HG03565 (cell line): ENCODE results near the gene MUC4.
"Not testable (repeated sequence)": the region's sequence is repeated elsewhere in the genome, so short reads cannot be mapped to it uniquely, and the experiment has no call there.

ENCODE experiments used
- ATAC-seq: cut with Tn5 transposase; IDR thresholded peaks from one replicate; pipeline ENCODE4 v1.9.1; 2021; ENCODE audit warnings: mild to moderate bottlenecking, moderate library complexity; ENCODE audit not compliant: unreplicated experiment

MUC4 gene

DNA sequence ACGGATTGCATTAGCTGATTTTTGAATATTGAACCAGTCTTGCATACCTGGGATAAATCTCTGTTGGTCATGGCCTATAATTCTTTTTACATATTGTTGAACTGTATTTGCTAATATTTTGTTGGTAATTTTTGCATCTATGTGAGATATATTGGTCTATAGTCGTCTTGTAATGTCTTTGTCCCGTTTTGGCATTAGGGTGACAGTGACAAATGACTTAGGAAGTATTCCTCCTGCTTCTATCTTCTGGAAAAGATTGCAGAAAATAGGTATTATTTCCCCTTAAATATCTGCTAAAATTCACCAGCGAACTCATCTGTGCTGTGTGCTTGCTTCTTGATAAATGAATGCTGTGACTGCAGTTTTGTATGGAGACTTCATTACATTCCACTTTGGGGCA is 67.3 kb downstream of the MUC4 start:
- no peak for ATAC-seq

GRCh38 chr3:195739561-195740111 is 72.1 kb downstream of the MUC4 start:
- no peak for ATAC-seq

GRCh38 chr3:195738274-195739044 is 73.3 kb downstream of the MUC4 start:
- no peak for ATAC-seq

DNA sequence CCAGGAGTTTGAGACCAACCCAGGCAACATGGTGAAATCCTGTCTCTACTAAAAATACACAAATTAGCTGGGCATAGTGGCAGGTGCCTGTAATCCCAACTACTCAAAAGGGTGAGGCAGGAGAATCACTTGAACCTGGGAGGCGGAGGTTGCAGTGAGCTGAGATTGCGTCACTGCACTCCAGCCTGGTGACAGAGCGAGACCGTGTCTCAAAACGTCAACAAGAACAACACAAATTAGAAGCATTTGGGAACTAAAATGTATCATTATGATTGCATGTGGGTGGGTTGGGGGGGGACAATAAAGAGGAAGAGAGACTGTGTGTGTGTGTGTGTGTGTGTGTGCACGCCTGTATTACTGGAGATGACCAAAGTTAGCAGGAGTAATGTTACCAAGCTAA is 73.9 kb downstream of the MUC4 start:
- ATAC-seq = not testable (repeated sequence)

- no peak for ATAC-seq
Observed at GRCh38 chr3:195736866-195737490, 74.8 kb downstream of the MUC4 start.

- ATAC-seq = no peak
Observed at GRCh38 chr3:195735036-195735695, 76.6 kb downstream of the MUC4 start.

GRCh38 chr3:195732940-195733339 is 78.8 kb downstream of the MUC4 start:
- no peak for ATAC-seq

GRCh38 chr3:195731356-195731905 is 80.3 kb downstream of the MUC4 start:
- no peak for ATAC-seq

- ATAC-seq = no peak
Observed at GRCh38 chr3:195729476-195730251, 82.1 kb downstream of the MUC4 start.

DNA sequence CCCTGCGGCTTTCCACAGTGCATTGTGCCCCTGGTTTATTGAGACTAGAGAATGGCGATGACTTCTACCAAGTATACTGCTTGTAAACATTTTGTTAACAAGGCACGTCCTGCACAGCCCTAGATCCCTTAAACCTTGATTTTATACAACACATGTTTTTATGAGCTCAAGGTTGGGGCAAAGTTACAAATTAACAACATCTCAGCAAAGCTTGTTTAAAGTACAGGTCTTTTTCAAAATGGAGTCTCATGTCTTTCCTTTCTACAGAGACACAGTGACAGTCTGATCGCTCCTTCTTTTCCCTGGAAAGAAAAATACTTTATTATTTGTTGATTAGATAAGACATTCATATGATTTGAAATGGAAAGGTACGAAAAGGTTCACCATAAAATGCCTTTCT is 82.9 kb downstream of the MUC4 start:
- not testable (repeated sequence) for ATAC-seq

GRCh38 chr3:195727606-195728195 is 84.0 kb downstream of the MUC4 start:
- no peak for ATAC-seq

- ATAC-seq = not testable (repeated sequence)
Observed at GRCh38 chr3:195725916-195726740, 85.6 kb downstream of the MUC4 start.

GRCh38 chr3:195724363-195724762 is 87.4 kb downstream of the MUC4 start:
- not testable (repeated sequence) for ATAC-seq

GRCh38 chr3:195722996-195723345 is 88.8 kb downstream of the MUC4 start:
- not testable (repeated sequence) for ATAC-seq

GRCh38 chr3:195722139-195722995 is 89.4 kb downstream of the MUC4 start:
- ATAC-seq = not testable (repeated sequence)

- ATAC-seq = not testable (repeated sequence)
Observed at GRCh38 chr3:195720831-195721506, 90.8 kb downstream of the MUC4 start, which contains the start of gene MUC20. TSS of gene MUC20 (plus strand) at chr3:195720978. CDS start at chr3:195721008, 30 bp downstream.

DNA sequence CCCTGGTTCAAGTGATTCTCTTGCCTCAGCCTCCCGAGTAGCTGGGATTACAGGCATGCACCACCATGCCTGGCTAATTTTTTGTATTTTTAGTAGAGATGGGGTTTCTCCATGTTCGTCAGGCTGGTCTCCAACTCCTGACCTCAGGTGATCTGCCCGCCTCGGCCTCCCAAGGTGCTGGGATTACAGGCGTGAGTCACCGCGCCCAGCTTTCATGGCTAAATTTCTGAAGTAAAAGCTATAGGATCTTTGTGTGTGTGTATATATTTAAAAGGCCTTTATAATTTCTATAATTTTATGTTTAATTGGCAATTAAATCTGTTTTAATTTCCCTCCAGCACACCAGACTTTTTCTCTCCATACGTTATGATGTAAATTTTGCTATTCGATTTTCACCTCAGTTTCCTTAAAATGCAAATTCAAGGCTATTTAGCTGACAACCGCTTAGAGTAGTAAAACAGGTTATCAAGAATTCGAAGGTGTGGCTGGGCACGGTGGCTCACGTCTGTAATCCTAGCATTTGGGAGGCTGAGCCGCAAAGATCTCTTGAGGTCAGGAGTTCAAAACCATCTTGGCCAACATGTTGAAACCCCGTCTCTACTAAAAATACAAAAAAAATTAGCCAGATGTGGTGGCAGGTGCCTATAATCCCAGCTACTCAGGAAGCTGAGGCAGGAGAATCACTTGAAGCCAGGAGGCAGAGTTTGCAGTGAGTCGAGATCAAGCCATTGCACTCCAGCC is 92.0 kb downstream of the MUC4 start:
- not testable (repeated sequence) for ATAC-seq
